ENCODE data around the gene SHISAL2A. TPM values are rescaled to one million over a fixed set of nuclear protein-coding genes. Genes with fewer than 3 reads are reported as not detected.

SHISAL2A gene
- polyA plus RNA-seq, 1 donor (not counting 4 experiments of a cell fraction or from before 2014, with no cell fraction given) = 0.04 TPM

DNA sequence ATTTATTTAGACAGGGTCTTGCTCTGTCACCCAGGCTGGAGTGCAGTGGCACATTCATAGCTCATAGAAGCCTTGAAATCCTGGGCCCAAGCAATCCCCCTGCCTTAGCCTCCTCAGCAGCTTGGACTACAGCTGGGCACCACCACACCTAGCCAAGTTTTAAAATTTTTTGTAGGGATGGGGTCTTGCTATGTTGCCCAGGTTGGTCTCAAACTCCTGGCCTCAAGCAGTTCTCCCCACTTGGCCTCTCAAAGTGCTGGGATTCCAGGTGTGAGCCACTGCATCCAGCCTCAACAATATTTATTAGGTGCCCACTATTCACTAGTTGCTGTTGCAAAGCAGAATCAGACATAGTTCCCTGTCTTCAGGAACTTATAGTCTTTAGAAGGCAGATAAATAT is 44.9 kb upstream of the SHISAL2A start:
- TF ChIP-seq, protein P1, sequence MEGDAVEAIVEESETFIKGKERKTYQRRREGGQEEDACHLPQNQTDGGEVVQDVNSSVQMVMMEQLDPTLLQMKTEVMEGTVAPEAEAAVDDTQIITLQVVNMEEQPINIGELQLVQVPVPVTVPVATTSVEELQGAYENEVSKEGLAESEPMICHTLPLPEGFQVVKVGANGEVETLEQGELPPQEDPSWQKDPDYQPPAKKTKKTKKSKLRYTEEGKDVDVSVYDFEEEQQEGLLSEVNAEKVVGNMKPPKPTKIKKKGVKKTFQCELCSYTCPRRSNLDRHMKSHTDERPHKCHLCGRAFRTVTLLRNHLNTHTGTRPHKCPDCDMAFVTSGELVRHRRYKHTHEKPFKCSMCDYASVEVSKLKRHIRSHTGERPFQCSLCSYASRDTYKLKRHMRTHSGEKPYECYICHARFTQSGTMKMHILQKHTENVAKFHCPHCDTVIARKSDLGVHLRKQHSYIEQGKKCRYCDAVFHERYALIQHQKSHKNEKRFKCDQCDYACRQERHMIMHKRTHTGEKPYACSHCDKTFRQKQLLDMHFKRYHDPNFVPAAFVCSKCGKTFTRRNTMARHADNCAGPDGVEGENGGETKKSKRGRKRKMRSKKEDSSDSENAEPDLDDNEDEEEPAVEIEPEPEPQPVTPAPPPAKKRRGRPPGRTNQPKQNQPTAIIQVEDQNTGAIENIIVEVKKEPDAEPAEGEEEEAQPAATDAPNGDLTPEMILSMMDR (optimal IDR thresholded peaks at IDR 0.05 in 1 of 3, IDR thresholded peaks at IDR 0.05 in 1 of 3, conservative IDR thresholded peaks at IDR 0.05 in 1 of 3; ENCODE audit: extremely low read depth in 1 of 3, insufficient read depth in 2 of 3, low read length in 3 of 3) = no peak
- no peak for TF ChIP-seq EZH2 (IDR thresholded peaks at IDR 0.05; ENCODE audit: low read length)
- Histone ChIP-seq H3K4me2 (ENCODE audit: control insufficient read depth, extremely low read depth, insufficient read depth, low read depth, low read length) (no peak overlapping the region), H3K9me1 (ENCODE audit: control insufficient read depth, extremely low read depth, insufficient read depth, low read length) (no peaks in the 10 kb centered on the region), H4K20me1 (ENCODE audit: control insufficient read depth, extremely low read depth, insufficient read depth, low read length) (no peaks in the 10 kb centered on the region), H3K36me3 (ENCODE audit: control insufficient read depth in 2 of 2, extremely low read depth in 1 of 2, insufficient read depth in 2 of 2, low read length in 2 of 2) (no peaks in the 10 kb centered on the region), H3K27me3 (ENCODE audit: control insufficient read depth, extremely low read depth, insufficient read depth, low read length) (no peaks in the 10 kb centered on the region), H3K4me1 (ENCODE audit: control insufficient read depth, extremely low read depth, insufficient read depth, low read length) (no peaks in the 10 kb centered on the region), H3K9me3 (ENCODE audit: control insufficient read depth, low read depth, low read length) (no peaks in the 10 kb centered on the region), H3K79me2 (ENCODE audit: control insufficient read depth, insufficient read depth, low read length) (no peaks in the 10 kb centered on the region), H3K9ac (ENCODE audit: control insufficient read depth, extremely low read depth, insufficient read depth, low read length) (no peak overlapping the region), H2AFZ (ENCODE audit: control insufficient read depth, low read length) (no peak overlapping the region), H3K4me3 (ENCODE audit: control insufficient read depth in 2 of 3, extremely low read depth in 1 of 3, insufficient read depth in 2 of 3, low read depth in 1 of 3, low read length in 3 of 3) (no peak overlapping the region), H3K27ac (ENCODE audit: control insufficient read depth, insufficient read depth, low read length) (no peak overlapping the region)
- DNase-seq (ENCODE audit: low read depth, low spot score) (no peak), FAIRE-seq (no peak)
- dilution Hi-C loops (cut with MboI; ENCODE audit: extremely low pct_ligation_motif_present, low sequenced_read_pairs) = no loop called here

DNA sequence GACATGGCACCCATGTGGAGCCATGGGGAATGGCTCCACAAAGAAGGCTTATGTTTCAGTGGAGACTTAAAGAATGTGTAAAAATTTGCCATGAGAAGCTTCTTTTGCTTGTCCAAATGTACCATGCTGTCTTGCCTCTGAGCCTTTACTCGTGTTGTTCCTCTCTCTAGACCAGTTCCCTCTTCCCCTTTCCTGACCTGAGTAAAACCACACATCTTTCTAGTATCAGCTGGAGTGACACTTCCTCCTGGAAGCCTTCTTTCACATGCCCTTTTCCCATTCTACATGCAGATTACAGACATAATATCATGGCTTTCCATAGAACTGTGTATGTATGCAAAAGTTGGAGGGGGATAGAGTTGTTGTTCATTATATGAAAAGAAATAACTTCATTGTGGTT is 44.4 kb upstream of the SHISAL2A start:
- dilution Hi-C loops (cut with MboI; ENCODE audit: extremely low pct_ligation_motif_present, low sequenced_read_pairs) = no loop called here
- no peaks in the 10 kb centered on the region for H3K27me3 ChIP-seq (ENCODE audit: control insufficient read depth, extremely low read depth, insufficient read depth, low read length)
- H3K36me3 ChIP-seq (ENCODE audit: control insufficient read depth in 2 of 2, extremely low read depth in 1 of 2, insufficient read depth in 2 of 2, low read length in 2 of 2) = no peaks in the 10 kb centered on the region
- no peaks in the 10 kb centered on the region for H3K4me1 ChIP-seq (ENCODE audit: control insufficient read depth, extremely low read depth, insufficient read depth, low read length)
- FAIRE-seq = no peak
- DNase-seq (ENCODE audit: low read depth, low spot score) = no peak
- no peak overlapping the region for H2AFZ ChIP-seq (ENCODE audit: control insufficient read depth, low read length)
- H3K9me1 ChIP-seq (ENCODE audit: control insufficient read depth, extremely low read depth, insufficient read depth, low read length) = no peaks in the 10 kb centered on the region
- TF ChIP-seq, protein P1 (optimal IDR thresholded peaks at IDR 0.05 in 1 of 3, IDR thresholded peaks at IDR 0.05 in 1 of 3, conservative IDR thresholded peaks at IDR 0.05 in 1 of 3; ENCODE audit: extremely low read depth in 1 of 3, insufficient read depth in 2 of 3, low read length in 3 of 3) = no peak
- TF ChIP-seq EZH2 (IDR thresholded peaks at IDR 0.05; ENCODE audit: low read length) = no peak
- no peak overlapping the region for H3K4me2 ChIP-seq (ENCODE audit: control insufficient read depth, extremely low read depth, insufficient read depth, low read depth, low read length)
- no peak overlapping the region for H3K4me3 ChIP-seq (ENCODE audit: control insufficient read depth in 2 of 3, extremely low read depth in 1 of 3, insufficient read depth in 2 of 3, low read depth in 1 of 3, low read length in 3 of 3)
- no peaks in the 10 kb centered on the region for H4K20me1 ChIP-seq (ENCODE audit: control insufficient read depth, extremely low read depth, insufficient read depth, low read length)
- no peaks in the 10 kb centered on the region for H3K9me3 ChIP-seq (ENCODE audit: control insufficient read depth, low read depth, low read length)
- H3K9ac ChIP-seq (ENCODE audit: control insufficient read depth, extremely low read depth, insufficient read depth, low read length) = no peak overlapping the region
- no peaks in the 10 kb centered on the region for H3K79me2 ChIP-seq (ENCODE audit: control insufficient read depth, insufficient read depth, low read length)
- H3K27ac ChIP-seq (ENCODE audit: control insufficient read depth, insufficient read depth, low read length) = no peak overlapping the region
